ENCODE results near the gene PEPD.

DNA sequence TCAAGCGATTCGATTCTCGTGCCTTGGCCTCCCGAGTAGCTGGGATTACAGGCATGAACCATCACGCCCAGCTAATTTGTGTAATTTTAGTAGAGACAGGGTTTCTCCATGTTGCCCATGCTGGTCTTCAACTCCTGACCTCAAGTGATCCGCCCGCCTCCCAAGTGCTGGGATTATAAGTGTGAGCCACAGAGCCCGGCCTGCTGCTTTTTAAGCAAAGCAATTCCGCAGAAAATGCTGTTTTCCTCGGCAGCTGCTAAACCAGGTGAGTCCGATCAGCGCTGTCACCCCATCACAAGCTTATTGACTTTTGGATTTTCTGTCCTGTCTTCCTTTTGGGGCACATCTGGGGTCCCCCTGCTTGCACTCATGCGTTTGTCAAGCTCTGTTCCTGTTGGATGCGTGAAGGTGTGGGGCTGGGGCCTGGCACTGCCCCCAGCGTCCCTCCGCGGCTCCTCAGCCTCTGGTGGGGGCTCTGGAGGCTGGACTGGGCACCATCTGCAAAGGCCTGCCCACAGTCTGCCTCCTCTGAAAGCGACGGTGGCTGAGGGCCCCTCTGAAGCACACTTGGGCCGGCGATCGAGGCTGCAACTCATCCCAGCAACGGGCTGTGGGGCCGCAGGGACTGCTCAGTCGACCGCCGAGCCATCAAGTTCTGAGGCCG is 122.4 kb downstream of the PEPD start:
- no peak for TF ChIP-seq CTCF (conservative IDR thresholded peaks at IDR 0.05 in 1 of 2, IDR thresholded peaks at IDR 0.05 in 1 of 2; ENCODE audit: extremely low read depth in 1 of 2, insufficient read depth in 1 of 2, low read depth in 1 of 2, low read length in 2 of 2)
- no peak for TF ChIP-seq EZH2 (IDR thresholded peaks at IDR 0.05; ENCODE audit: borderline replicate concordance, low read length)

All from mammary epithelial cell (primary cell).